ENCODE measurements around the gene ANGPTL1. TPM values are rescaled to one million over a fixed set of nuclear protein-coding genes. Genes with fewer than 3 reads are reported as not detected.

Gene ANGPTL1
- total and polyA plus RNA-seq, 2 of the 13 experiments (the other 11 are each of a cell fraction or from before 2014, with no cell fraction given) = 2.9 to 9.3 TPM

- TF ChIP-seq PBX3 (CRISPR knock-in tag; IDR thresholded peaks at IDR 0.05; ENCODE audit: borderline replicate concordance) (no peak), ZNF615 (CRISPR knock-in tag; IDR thresholded peaks at IDR 0.05; ENCODE audit: borderline replicate concordance) (no peak; the same call in 1 of the 2 replicates), DPF2 (CRISPR knock-in tag; IDR thresholded peaks at IDR 0.05; ENCODE audit: borderline replicate concordance, low read depth) (peak; percentile 67; the same call in 1 of the 2 replicates), SRSF1 (optimal IDR thresholded peaks at IDR 0.05; ENCODE audit: low read depth, low read length) (no peak), RFX5 (IDR thresholded peaks at IDR 0.05; ENCODE audit: low read depth, low read length) (no peak), ZBTB20 (CRISPR knock-in tag; IDR thresholded peaks at IDR 0.05; ENCODE audit: borderline replicate concordance, low read depth) (no peak), ZNF550 (CRISPR knock-in tag; IDR thresholded peaks at IDR 0.05; ENCODE audit: borderline replicate concordance) (no peak), SP1 (IDR thresholded peaks at IDR 0.05) (no peak), SP1 (CRISPR knock-in tag; IDR thresholded peaks at IDR 0.05) (no peak), MED13 (CRISPR knock-in tag; IDR thresholded peaks at IDR 0.05) (no peak), TP53 (CRISPR knock-in tag; conservative IDR thresholded peaks at IDR 0.05) (no peak), CAMTA2 (CRISPR knock-in tag; IDR thresholded peaks at IDR 0.05; ENCODE audit: borderline replicate concordance) (no peak), ZNF616 (CRISPR knock-in tag; IDR thresholded peaks at IDR 0.05; ENCODE audit: low read depth) (no peak), CCDC6 (CRISPR knock-in tag; IDR thresholded peaks at IDR 0.05) (no peak), NRL (CRISPR knock-in tag; IDR thresholded peaks at IDR 0.05; ENCODE audit: borderline replicate concordance) (no peak), TSC22D2 (CRISPR knock-in tag; IDR thresholded peaks at IDR 0.05; ENCODE audit: borderline replicate concordance) (no peak), FOXK1 (CRISPR knock-in tag; IDR thresholded peaks at IDR 0.05; ENCODE audit: borderline replicate concordance, low read depth) (no peak), PLRG1 (conservative IDR thresholded peaks at IDR 0.05) (no peak), GABPA (IDR thresholded peaks at IDR 0.05; ENCODE audit: low read depth, low read length) (no peak), GABPA (CRISPR knock-in tag; IDR thresholded peaks at IDR 0.05; ENCODE audit: low read depth) (no peak), FOXC1 (CRISPR knock-in tag; IDR thresholded peaks at IDR 0.05; ENCODE audit: borderline replicate concordance) (no peak), DDIT3 (CRISPR knock-in tag; IDR thresholded peaks at IDR 0.05) (no peak), ZNF800 (CRISPR knock-in tag; IDR thresholded peaks at IDR 0.05) (no peak)
- TF ChIP-seq, protein P1, sequence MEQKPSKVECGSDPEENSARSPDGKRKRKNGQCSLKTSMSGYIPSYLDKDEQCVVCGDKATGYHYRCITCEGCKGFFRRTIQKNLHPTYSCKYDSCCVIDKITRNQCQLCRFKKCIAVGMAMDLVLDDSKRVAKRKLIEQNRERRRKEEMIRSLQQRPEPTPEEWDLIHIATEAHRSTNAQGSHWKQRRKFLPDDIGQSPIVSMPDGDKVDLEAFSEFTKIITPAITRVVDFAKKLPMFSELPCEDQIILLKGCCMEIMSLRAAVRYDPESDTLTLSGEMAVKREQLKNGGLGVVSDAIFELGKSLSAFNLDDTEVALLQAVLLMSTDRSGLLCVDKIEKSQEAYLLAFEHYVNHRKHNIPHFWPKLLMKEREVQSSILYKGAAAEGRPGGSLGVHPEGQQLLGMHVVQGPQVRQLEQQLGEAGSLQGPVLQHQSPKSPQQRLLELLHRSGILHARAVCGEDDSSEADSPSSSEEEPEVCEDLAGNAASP (CRISPR knock-in tag; IDR thresholded peaks at IDR 0.05; ENCODE audit: borderline replicate concordance) = peak; percentile 58; the same call in 1 of the 2 replicates
- TF ChIP-seq, protein P2, sequence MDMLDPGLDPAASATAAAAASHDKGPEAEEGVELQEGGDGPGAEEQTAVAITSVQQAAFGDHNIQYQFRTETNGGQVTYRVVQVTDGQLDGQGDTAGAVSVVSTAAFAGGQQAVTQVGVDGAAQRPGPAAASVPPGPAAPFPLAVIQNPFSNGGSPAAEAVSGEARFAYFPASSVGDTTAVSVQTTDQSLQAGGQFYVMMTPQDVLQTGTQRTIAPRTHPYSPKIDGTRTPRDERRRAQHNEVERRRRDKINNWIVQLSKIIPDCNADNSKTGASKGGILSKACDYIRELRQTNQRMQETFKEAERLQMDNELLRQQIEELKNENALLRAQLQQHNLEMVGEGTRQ (IDR thresholded peaks at IDR 0.05; ENCODE audit: low read depth, low read length) = no peak
- TF ChIP-seq, protein P2 (CRISPR knock-in tag; IDR thresholded peaks at IDR 0.05; ENCODE audit: borderline replicate concordance) = no peak
Observed at GRCh38 chr1:178919581-178919980, 48.7 kb upstream of the ANGPTL1 start (continued).
